Measurements from ENCODE around the gene ZNF774.

ZNF774 gene

DNA sequence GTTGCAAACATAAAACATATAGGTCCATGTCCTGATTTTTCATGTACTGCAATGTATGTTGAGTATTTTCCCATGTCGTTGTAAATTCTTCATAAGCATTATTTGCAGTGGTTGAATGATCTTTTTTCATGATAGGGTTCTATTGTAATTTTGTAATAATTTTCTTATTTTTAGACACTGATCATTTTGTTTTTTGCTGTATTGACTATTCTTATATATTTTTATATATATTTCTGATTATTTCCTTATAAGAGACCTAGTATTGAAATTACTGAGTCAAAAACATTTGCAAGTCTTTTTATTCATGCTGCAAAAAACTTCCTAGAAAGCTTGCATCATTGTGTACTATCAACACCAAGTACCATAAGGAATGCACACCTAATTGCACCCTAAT is 31.2 kb upstream of the ZNF774 start:
- Histone ChIP-seq H3K27ac (ENCODE audit: low read depth, low read length, poor library complexity, severe bottlenecking) (no peak overlapping the region), H3F3A (ENCODE audit: insufficient read depth, low read length) (no peaks in the 10 kb centered on the region), H3K27me3 (ENCODE audit: insufficient read depth, low read length) (no peaks in the 10 kb centered on the region), H3K9me2 (ENCODE audit: low read depth, low read length) (no peaks in the 10 kb centered on the region), H3K4me3 (ENCODE audit: low read depth, low read length, poor library complexity, severe bottlenecking) (no peak overlapping the region), H3K79me2 (ENCODE audit: insufficient read depth, low read length) (no peaks in the 10 kb centered on the region), H3K4me2 (ENCODE audit: low read length) (no peak overlapping the region), H2AFZ (ENCODE audit: low read length) (no peak overlapping the region), H3K4me1 (ENCODE audit: insufficient read depth, low read length, severe bottlenecking) (peaks cover 3% of the 10 kb centered on the region), H3K9ac (ENCODE audit: low read length) (no peak overlapping the region), H4K20me1 (ENCODE audit: insufficient read depth, low read length) (no peaks in the 10 kb centered on the region), H3K9me3 (ENCODE audit: low read length) (no peaks in the 10 kb centered on the region), H3K36me3 (ENCODE audit: insufficient read depth, low read length) (no peaks in the 10 kb centered on the region)
- TF ChIP-seq CTCF (IDR thresholded peaks at IDR 0.05; ENCODE audit: low read length) (no peak), EZH2 (IDR thresholded peaks at IDR 0.05; ENCODE audit: borderline replicate concordance, low read length) (no peak)

GRCh38 chr15:90322538-90322937 is 29.5 kb upstream of the ZNF774 start:
- Histone ChIP-seq H3K9me2 (ENCODE audit: low read depth, low read length) (no peaks in the 10 kb centered on the region), H3K4me3 (ENCODE audit: low read depth, low read length, poor library complexity, severe bottlenecking) (no peak overlapping the region), H4K20me1 (ENCODE audit: insufficient read depth, low read length) (no peaks in the 10 kb centered on the region), H2AFZ (ENCODE audit: low read length) (no peak overlapping the region), H3K4me2 (ENCODE audit: low read length) (no peak overlapping the region), H3K27me3 (ENCODE audit: insufficient read depth, low read length) (no peaks in the 10 kb centered on the region), H3K9ac (ENCODE audit: low read length) (no peak overlapping the region), H3K79me2 (ENCODE audit: insufficient read depth, low read length) (no peaks in the 10 kb centered on the region), H3K9me3 (ENCODE audit: low read length) (no peaks in the 10 kb centered on the region), H3K27ac (ENCODE audit: low read depth, low read length, poor library complexity, severe bottlenecking) (no peak overlapping the region), H3K36me3 (ENCODE audit: insufficient read depth, low read length) (no peaks in the 10 kb centered on the region), H3F3A (ENCODE audit: insufficient read depth, low read length) (no peaks in the 10 kb centered on the region), H3K4me1 (ENCODE audit: insufficient read depth, low read length, severe bottlenecking) (peaks cover 3% of the 10 kb centered on the region)
- TF ChIP-seq CTCF (IDR thresholded peaks at IDR 0.05; ENCODE audit: low read length) (no peak), EZH2 (IDR thresholded peaks at IDR 0.05; ENCODE audit: borderline replicate concordance, low read length) (no peak)

- Histone ChIP-seq H3K36me3 (ENCODE audit: insufficient read depth, low read length) (no peaks in the 10 kb centered on the region), H3K9ac (ENCODE audit: low read length) (no peak overlapping the region), H3K9me2 (ENCODE audit: low read depth, low read length) (no peaks in the 10 kb centered on the region), H3K9me3 (ENCODE audit: low read length) (no peaks in the 10 kb centered on the region), H3K4me2 (ENCODE audit: low read length) (no peak overlapping the region), H3K27ac (ENCODE audit: low read depth, low read length, poor library complexity, severe bottlenecking) (no peak overlapping the region), H3K4me1 (ENCODE audit: insufficient read depth, low read length, severe bottlenecking) (no peaks in the 10 kb centered on the region), H3K79me2 (ENCODE audit: insufficient read depth, low read length) (no peaks in the 10 kb centered on the region), H4K20me1 (ENCODE audit: insufficient read depth, low read length) (no peaks in the 10 kb centered on the region), H3F3A (ENCODE audit: insufficient read depth, low read length) (no peaks in the 10 kb centered on the region), H3K4me3 (ENCODE audit: low read depth, low read length, poor library complexity, severe bottlenecking) (no peak overlapping the region), H3K27me3 (ENCODE audit: insufficient read depth, low read length) (no peaks in the 10 kb centered on the region), H2AFZ (ENCODE audit: low read length) (no peak overlapping the region)
- TF ChIP-seq EZH2 (IDR thresholded peaks at IDR 0.05; ENCODE audit: borderline replicate concordance, low read length) (no peak), CTCF (IDR thresholded peaks at IDR 0.05; ENCODE audit: low read length) (no peak)
Measured at GRCh38 chr15:90325726-90326125, 26.4 kb upstream of the ZNF774 start.
